Middle frontal gyrus (tissue), 1 donor: ENCODE results near the gene PCDHGB4.
"Not testable (repeated sequence)": the region's sequence is repeated elsewhere in the genome, so short reads cannot be mapped to it uniquely, and the experiment has no call there.

Experiments used
- DNase-seq: peaks from one replicate; pipeline ENCODE4 v3.0.0-alpha.2; 2015; ENCODE audit warnings: low spot score; ENCODE audit errors: extremely low spot score

The PCDHGB4 gene

GRCh38 chr5:141387557-141388311, at the start of gene PCDHGB4:
PCDHGB4 (plus strand) TSS chr5:141387698; CDS start chr5:141387885, 187 bp downstream.
- not testable (repeated sequence) for DNase-seq

- no peak for DNase-seq
Observed at GRCh38 chr5:141338538-141339306, 48.8 kb upstream of the PCDHGB4 start, which contains the start of gene PCDHGA2. PCDHGA2 (plus strand) TSS chr5:141338760.

- not testable (repeated sequence) for DNase-seq
Observed at GRCh38 chr5:141340781-141341354, 46.6 kb upstream of the PCDHGB4 start.

- DNase-seq = no peak
Observed at GRCh38 chr5:141342773-141343172, 44.7 kb upstream of the PCDHGB4 start.

- no peak for DNase-seq
Observed at GRCh38 chr5:141343242-141343952, 44.1 kb upstream of the PCDHGB4 start, which contains the start of gene PCDHGA3. PCDHGA3 (plus strand) TSS chr5:141343829; CDS start chr5:141344034, 205 bp downstream.

GRCh38 chr5:141343953-141344463, 43.5 kb upstream of the PCDHGB4 start:
- no peak for DNase-seq

GRCh38 chr5:141345327-141345726, 42.2 kb upstream of the PCDHGB4 start:
- DNase-seq = no peak

- not testable (repeated sequence) for DNase-seq
Observed at GRCh38 chr5:141346017-141346416, 41.5 kb upstream of the PCDHGB4 start.

GRCh38 chr5:141349917-141350619, 37.4 kb upstream of the PCDHGB4 start, which contains the start of gene PCDHGB1:
PCDHGB1 (plus strand) TSS chr5:141350099; CDS start chr5:141350261, 162 bp downstream.
- DNase-seq = no peak

- no peak for DNase-seq
Observed at GRCh38 chr5:141351591-141351990, 35.9 kb upstream of the PCDHGB4 start.

GRCh38 chr5:141354900-141355469, 32.5 kb upstream of the PCDHGB4 start, which contains the start of gene PCDHGA4:
PCDHGA4 (plus strand) TSS chr5:141355021; CDS start chr5:141355108, 87 bp downstream.
- no peak for DNase-seq

- DNase-seq = no peak
Observed at GRCh38 chr5:141355641-141356040, 31.9 kb upstream of the PCDHGB4 start.

- no peak for DNase-seq
Observed at GRCh38 chr5:141356133-141356532, 31.4 kb upstream of the PCDHGB4 start.

- DNase-seq = no peak
Observed at GRCh38 chr5:141356950-141357349, 30.5 kb upstream of the PCDHGB4 start.

- DNase-seq = no peak
Observed at GRCh38 chr5:141359790-141360426, 27.6 kb upstream of the PCDHGB4 start, which contains the start of gene PCDHGB2. PCDHGB2 (plus strand) TSS chr5:141359994; CDS start chr5:141360136, 142 bp downstream.

GRCh38 chr5:141360685-141361084, 26.8 kb upstream of the PCDHGB4 start:
- no peak for DNase-seq

- DNase-seq = no peak
Observed at GRCh38 chr5:141362719-141363118, 24.8 kb upstream of the PCDHGB4 start.

GRCh38 chr5:141363952-141364660, 23.4 kb upstream of the PCDHGB4 start, which contains the start of gene PCDHGA5:
PCDHGA5 (plus strand) TSS chr5:141364162; CDS start chr5:141364331, 169 bp downstream.
- DNase-seq = no peak
